HL-60 (cell line): ENCODE measurements around the gene FRAT1.

Experiments
- POLR2AphosphoS5 ChIP-seq: IDR thresholded peaks from 2 replicates; pipeline ENCODE4 v1.6.1; 2012; ENCODE audit warnings: low read depth
- TF ChIP-seq, protein P1 (sequence below): IDR thresholded peaks from one replicate; pipeline ENCODE4 v1.5.1; 2011; ENCODE audit warnings: low read length, control low read depth, inconsistent platforms; ENCODE audit not compliant: insufficient read depth
- TF ChIP-seq, protein P2 (sequence below): IDR thresholded peaks from 2 replicates; pipeline ENCODE4 v1.6.1; 2012; ENCODE audit warnings: low read depth; ENCODE audit not compliant: insufficient replicate concordance

GRCh38 chr10:97274828-97275227, 44.2 kb upstream of the FRAT1 start:
- no peak for TF ChIP-seq POLR2AphosphoS5
- TF ChIP-seq, protein P1, sequence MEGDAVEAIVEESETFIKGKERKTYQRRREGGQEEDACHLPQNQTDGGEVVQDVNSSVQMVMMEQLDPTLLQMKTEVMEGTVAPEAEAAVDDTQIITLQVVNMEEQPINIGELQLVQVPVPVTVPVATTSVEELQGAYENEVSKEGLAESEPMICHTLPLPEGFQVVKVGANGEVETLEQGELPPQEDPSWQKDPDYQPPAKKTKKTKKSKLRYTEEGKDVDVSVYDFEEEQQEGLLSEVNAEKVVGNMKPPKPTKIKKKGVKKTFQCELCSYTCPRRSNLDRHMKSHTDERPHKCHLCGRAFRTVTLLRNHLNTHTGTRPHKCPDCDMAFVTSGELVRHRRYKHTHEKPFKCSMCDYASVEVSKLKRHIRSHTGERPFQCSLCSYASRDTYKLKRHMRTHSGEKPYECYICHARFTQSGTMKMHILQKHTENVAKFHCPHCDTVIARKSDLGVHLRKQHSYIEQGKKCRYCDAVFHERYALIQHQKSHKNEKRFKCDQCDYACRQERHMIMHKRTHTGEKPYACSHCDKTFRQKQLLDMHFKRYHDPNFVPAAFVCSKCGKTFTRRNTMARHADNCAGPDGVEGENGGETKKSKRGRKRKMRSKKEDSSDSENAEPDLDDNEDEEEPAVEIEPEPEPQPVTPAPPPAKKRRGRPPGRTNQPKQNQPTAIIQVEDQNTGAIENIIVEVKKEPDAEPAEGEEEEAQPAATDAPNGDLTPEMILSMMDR, result no peak
- TF ChIP-seq, protein P2, sequence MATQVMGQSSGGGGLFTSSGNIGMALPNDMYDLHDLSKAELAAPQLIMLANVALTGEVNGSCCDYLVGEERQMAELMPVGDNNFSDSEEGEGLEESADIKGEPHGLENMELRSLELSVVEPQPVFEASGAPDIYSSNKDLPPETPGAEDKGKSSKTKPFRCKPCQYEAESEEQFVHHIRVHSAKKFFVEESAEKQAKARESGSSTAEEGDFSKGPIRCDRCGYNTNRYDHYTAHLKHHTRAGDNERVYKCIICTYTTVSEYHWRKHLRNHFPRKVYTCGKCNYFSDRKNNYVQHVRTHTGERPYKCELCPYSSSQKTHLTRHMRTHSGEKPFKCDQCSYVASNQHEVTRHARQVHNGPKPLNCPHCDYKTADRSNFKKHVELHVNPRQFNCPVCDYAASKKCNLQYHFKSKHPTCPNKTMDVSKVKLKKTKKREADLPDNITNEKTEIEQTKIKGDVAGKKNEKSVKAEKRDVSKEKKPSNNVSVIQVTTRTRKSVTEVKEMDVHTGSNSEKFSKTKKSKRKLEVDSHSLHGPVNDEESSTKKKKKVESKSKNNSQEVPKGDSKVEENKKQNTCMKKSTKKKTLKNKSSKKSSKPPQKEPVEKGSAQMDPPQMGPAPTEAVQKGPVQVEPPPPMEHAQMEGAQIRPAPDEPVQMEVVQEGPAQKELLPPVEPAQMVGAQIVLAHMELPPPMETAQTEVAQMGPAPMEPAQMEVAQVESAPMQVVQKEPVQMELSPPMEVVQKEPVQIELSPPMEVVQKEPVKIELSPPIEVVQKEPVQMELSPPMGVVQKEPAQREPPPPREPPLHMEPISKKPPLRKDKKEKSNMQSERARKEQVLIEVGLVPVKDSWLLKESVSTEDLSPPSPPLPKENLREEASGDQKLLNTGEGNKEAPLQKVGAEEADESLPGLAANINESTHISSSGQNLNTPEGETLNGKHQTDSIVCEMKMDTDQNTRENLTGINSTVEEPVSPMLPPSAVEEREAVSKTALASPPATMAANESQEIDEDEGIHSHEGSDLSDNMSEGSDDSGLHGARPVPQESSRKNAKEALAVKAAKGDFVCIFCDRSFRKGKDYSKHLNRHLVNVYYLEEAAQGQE, result no peak
